ENCODE results near the gene CDC25C. TPM values are rescaled to one million over a fixed set of nuclear protein-coding genes. Genes with fewer than 3 reads are reported as not detected.

Gene CDC25C
- total RNA-seq, 1 experiment from 2014 or later = 36.2 TPM

DNA sequence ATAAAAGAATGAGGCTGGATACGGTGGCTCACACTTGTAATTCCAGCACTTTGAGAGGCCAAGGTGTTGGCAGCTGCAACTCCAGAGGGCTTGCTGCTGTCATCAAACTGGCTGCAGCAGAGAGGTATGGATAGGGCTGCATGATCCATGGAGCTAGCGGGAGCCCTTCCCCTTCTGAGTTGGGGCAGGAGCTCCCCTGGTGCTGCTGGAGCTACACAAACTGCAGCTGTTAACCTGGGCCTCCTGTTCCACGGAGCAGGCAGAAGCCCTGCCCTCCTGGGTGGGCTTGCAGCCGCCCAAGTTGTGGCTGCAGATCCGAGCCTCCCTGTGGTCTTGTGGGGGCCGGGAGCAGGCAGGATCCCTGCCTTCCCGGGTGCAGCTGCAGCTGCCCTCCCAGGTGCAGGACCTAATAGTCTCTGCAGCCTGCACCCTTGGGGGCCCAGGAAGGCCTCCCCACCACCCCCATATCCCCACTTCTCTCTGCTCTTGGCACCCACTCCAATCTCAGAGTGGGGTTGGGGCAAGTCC lies 15.8 kb downstream of the CDC25C start:
- no peak overlapping the region for H3K4me3 ChIP-seq
- H3F3A ChIP-seq (ENCODE audit: insufficient read depth, low read depth) = no peaks in the 10 kb centered on the region
- H3K79me2 ChIP-seq (ENCODE audit: low read depth) = no peaks in the 10 kb centered on the region
- H3K9me3 ChIP-seq (ENCODE audit: insufficient read depth, low read depth) = no peaks in the 10 kb centered on the region
- no peak overlapping the region for H3K4me2 ChIP-seq
- no peak overlapping the region for H3K27ac ChIP-seq
- ChIA-PET POLR2A (ENCODE audit: unreplicated experiment) (no interaction called here), CTCF (no interaction called here)
- H2AFZ ChIP-seq = no peak overlapping the region
- H3K36me3 ChIP-seq (ENCODE audit: low read depth) = peaks cover 16% of the 10 kb centered on the region; the same call in 1 of the 2 replicates
- no peaks in the 10 kb centered on the region for H4K20me1 ChIP-seq (ENCODE audit: insufficient read depth)
- H3K27me3 ChIP-seq (ENCODE audit: insufficient read depth, low read depth) = no peaks in the 10 kb centered on the region
- DNase-seq = no peak
- BruUV-seq (replicated peaks) = no TSS peak
- no peaks in the 10 kb centered on the region for H3K9me2 ChIP-seq (ENCODE audit: insufficient read depth)
- no peaks in the 10 kb centered on the region for H3K4me1 ChIP-seq (replicated peaks; ENCODE audit: insufficient read depth)
- intact Hi-C loops (cut with micrococcal nuclease; ENCODE audit: unreplicated experiment) = loop anchor here (10.0 kb wide), 1 partner anchor 89 kb away; no protein-coding TSS in a partner anchor
- no peak for TF ChIP-seq EZH2 (IDR thresholded peaks at IDR 0.05; ENCODE audit: low read depth)
- TF ChIP-seq CTCF (conservative IDR thresholded peaks at IDR 0.05) = no peak

DNA sequence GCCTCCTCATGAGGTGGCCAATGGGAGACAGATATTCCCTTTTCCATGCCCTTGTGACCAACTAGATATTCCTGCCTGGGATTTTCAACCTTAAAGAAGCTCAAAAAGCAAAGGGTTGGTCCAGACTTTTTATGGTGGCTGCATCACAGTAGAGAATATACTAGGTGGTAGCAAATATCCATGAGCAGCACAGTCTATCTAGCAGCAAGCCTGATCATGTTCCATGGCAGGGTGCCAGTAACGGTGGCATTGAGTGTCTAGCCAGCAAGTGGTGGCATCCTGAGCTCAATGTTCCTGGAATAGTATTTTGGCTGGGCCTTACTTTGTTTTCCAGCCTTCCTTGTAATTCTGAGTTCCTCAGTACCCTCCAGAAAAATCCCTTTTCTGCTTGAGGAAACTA lies 25.8 kb downstream of the CDC25C start:
- no peak for DNase-seq
- Histone ChIP-seq H3K4me1 (replicated peaks; ENCODE audit: insufficient read depth) (no peaks in the 10 kb centered on the region), H3K4me3 (no peak overlapping the region), H4K20me1 (ENCODE audit: insufficient read depth) (no peaks in the 10 kb centered on the region), H3K27me3 (ENCODE audit: insufficient read depth, low read depth) (no peaks in the 10 kb centered on the region), H3K79me2 (ENCODE audit: low read depth) (no peaks in the 10 kb centered on the region), H2AFZ (no peak overlapping the region), H3F3A (ENCODE audit: insufficient read depth, low read depth) (no peaks in the 10 kb centered on the region), H3K36me3 (ENCODE audit: low read depth) (no peaks in the 10 kb centered on the region), H3K9me3 (ENCODE audit: insufficient read depth, low read depth) (no peaks in the 10 kb centered on the region), H3K9me2 (ENCODE audit: insufficient read depth) (no peaks in the 10 kb centered on the region), H3K27ac (no peak overlapping the region), H3K4me2 (no peak overlapping the region)
- POLR2A ChIA-PET (ENCODE audit: unreplicated experiment) = no interaction called here
- BruUV-seq (replicated peaks) = no TSS peak
- intact Hi-C loops (cut with micrococcal nuclease; ENCODE audit: unreplicated experiment) = no loop called here
- TF ChIP-seq EZH2 (IDR thresholded peaks at IDR 0.05; ENCODE audit: low read depth) (no peak), CTCF (conservative IDR thresholded peaks at IDR 0.05) (no peak)
- CTCF ChIA-PET = no interaction called here

DNA sequence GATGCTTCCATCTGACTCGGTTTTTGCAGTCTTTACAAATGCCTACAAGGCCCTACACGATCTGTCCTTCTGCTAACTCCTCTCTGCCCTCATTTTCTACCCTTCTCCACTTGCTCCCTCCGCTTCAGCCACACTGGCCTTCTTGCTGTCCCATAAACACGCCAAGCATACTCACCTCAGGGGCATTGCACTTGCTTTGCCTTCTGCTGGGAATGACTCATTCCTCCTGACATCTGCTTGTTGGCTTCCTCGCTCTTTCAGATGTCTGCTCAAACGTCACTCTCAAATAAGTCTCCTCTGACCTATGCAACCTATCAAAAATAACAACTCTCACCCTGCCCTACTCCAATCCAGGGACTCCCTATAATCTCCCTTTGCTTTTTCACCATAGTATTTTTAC lies 28.2 kb downstream of the CDC25C start:
- POLR2A ChIA-PET (ENCODE audit: unreplicated experiment) = no interaction called here
- no peak overlapping the region for H2AFZ ChIP-seq
- CTCF ChIA-PET = no interaction called here
- no peaks in the 10 kb centered on the region for H3K27me3 ChIP-seq (ENCODE audit: insufficient read depth, low read depth)
- no peaks in the 10 kb centered on the region for H3K36me3 ChIP-seq (ENCODE audit: low read depth)
- TF ChIP-seq CTCF (conservative IDR thresholded peaks at IDR 0.05) (no peak), EZH2 (IDR thresholded peaks at IDR 0.05; ENCODE audit: low read depth) (no peak)
- no peaks in the 10 kb centered on the region for H3K4me1 ChIP-seq (replicated peaks; ENCODE audit: insufficient read depth)
- no peak for DNase-seq
- H3K4me2 ChIP-seq = no peak overlapping the region
- intact Hi-C loops (cut with micrococcal nuclease; ENCODE audit: unreplicated experiment) = no loop called here
- no TSS peak for BruUV-seq (replicated peaks)
- no peaks in the 10 kb centered on the region for H3K9me3 ChIP-seq (ENCODE audit: insufficient read depth, low read depth)
- no peak overlapping the region for H3K27ac ChIP-seq
- no peaks in the 10 kb centered on the region for H3F3A ChIP-seq (ENCODE audit: insufficient read depth, low read depth)
- no peaks in the 10 kb centered on the region for H3K9me2 ChIP-seq (ENCODE audit: insufficient read depth)
- no peak overlapping the region for H3K4me3 ChIP-seq
- no peaks in the 10 kb centered on the region for H3K79me2 ChIP-seq (ENCODE audit: low read depth)
- no peaks in the 10 kb centered on the region for H4K20me1 ChIP-seq (ENCODE audit: insufficient read depth)

All from PC-9 (cell line).